GM23338 (cell line): ENCODE measurements around the gene ROR1.

Source experiments
- CREB1 ChIP-seq: fragments of 250-450 bp; sonication (Bioruptor Pico); IDR thresholded peaks from 2 replicates; pipeline ENCODE4 v1.5.0; 2020; ENCODE audit warnings: low read depth, mild to moderate bottlenecking, moderate library complexity
- EZH2 ChIP-seq: fragments of 200-600 bp; sonication (generic); IDR thresholded peaks from one replicate; pipeline ENCODE4 v1.8.0; 2017; ENCODE audit warnings: antibody characterized with exemption, mild to moderate bottlenecking, low read depth; ENCODE audit not compliant: unreplicated experiment
- EZH2phosphoT487 ChIP-seq: fragments of 200-600 bp; sonication (generic); IDR thresholded peaks from one replicate; pipeline ENCODE4 v1.8.1; 2018; ENCODE audit warnings: antibody characterized with exemption; ENCODE audit not compliant: unreplicated experiment
- JUNB ChIP-seq: IDR thresholded peaks from one replicate; pipeline ENCODE4 v1.6.1; 2016; ENCODE audit warnings: antibody characterized with exemption; ENCODE audit not compliant: unreplicated experiment
- NANOG ChIP-seq: IDR thresholded peaks from 2 replicates; pipeline ENCODE4 v1.6.1; 2016; ENCODE audit warnings: antibody characterized with exemption, borderline replicate concordance
- POLR2AphosphoS5 ChIP-seq: IDR thresholded peaks from 2 replicates; pipeline ENCODE4 v1.6.1; 2016; ENCODE audit warnings: antibody characterized with exemption, low read depth
- STAT1 ChIP-seq: IDR thresholded peaks from one replicate; pipeline ENCODE4 v1.6.1; 2016; ENCODE audit warnings: antibody characterized with exemption; ENCODE audit not compliant: unreplicated experiment
- ZNF114 ChIP-seq: fragments of 250-450 bp; sonication (Bioruptor Pico); IDR thresholded peaks from 2 replicates; pipeline ENCODE4 v1.5.0; 2020; ENCODE audit warnings: mild to moderate bottlenecking, moderate library complexity
- ZNF331 ChIP-seq: fragments of 250-450 bp; sonication (Bioruptor Pico); IDR thresholded peaks from 2 replicates; pipeline ENCODE4 v1.5.0; 2020; ENCODE audit warnings: low read depth, mild to moderate bottlenecking, moderate library complexity
- TF ChIP-seq, protein P1 (sequence below), 2 experiments: fragments of 200-600 bp in 1 of 2; sonication (generic) in 1 of 2; conservative IDR thresholded peaks; 2 replicates each; pipeline versions ENCODE4 v1.5.1 to v1.6.1; 2016 to 2017; ENCODE audit warnings: antibody characterized with exemption in 2 of 2, low read depth in 2 of 2, mild to moderate bottlenecking in 2 of 2, moderate library complexity in 1 of 2
- TF ChIP-seq, protein P2 (sequence below): IDR thresholded peaks from 2 replicates; pipeline ENCODE4 v1.6.1; 2016; ENCODE audit warnings: antibody characterized with exemption
- TF ChIP-seq, protein P3 (sequence below): IDR thresholded peaks from one replicate; pipeline ENCODE4 v1.6.1; 2018; ENCODE audit warnings: antibody characterized with exemption; ENCODE audit not compliant: unreplicated experiment
- TF ChIP-seq, protein P4 (sequence below): fragments of 250-450 bp; sonication (Bioruptor Pico); IDR thresholded peaks from 2 replicates; pipeline ENCODE4 v1.5.0; 2020; ENCODE audit warnings: mild to moderate bottlenecking, moderate library complexity

DNA sequence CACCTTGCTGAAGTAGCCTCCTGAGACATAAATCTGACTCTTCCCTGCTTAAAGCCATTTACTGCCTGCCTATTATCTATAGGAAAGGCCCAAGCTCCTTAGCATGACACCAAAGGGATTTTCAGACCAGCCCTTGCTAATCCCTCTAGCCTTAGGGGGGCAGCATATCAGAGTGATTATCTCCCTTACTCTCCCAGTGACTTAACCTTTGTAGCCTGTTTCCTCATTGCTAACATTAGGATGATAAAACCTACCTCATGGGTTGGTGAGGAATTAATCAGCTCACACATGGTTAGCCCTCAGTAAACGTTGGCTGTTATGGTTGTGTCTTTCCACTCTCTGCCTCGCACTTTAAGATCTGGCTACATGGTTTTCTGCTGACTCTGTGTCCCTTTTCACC is 70.1 kb downstream of the ROR1 start:
- TF ChIP-seq, protein P1, sequence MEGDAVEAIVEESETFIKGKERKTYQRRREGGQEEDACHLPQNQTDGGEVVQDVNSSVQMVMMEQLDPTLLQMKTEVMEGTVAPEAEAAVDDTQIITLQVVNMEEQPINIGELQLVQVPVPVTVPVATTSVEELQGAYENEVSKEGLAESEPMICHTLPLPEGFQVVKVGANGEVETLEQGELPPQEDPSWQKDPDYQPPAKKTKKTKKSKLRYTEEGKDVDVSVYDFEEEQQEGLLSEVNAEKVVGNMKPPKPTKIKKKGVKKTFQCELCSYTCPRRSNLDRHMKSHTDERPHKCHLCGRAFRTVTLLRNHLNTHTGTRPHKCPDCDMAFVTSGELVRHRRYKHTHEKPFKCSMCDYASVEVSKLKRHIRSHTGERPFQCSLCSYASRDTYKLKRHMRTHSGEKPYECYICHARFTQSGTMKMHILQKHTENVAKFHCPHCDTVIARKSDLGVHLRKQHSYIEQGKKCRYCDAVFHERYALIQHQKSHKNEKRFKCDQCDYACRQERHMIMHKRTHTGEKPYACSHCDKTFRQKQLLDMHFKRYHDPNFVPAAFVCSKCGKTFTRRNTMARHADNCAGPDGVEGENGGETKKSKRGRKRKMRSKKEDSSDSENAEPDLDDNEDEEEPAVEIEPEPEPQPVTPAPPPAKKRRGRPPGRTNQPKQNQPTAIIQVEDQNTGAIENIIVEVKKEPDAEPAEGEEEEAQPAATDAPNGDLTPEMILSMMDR (conservative IDR thresholded peaks at IDR 0.05; ENCODE audit: low read depth in 2 of 2): peak; percentile 29 to 55
- TF ChIP-seq POLR2AphosphoS5: no peak
- no peak for TF ChIP-seq EZH2
- no peak for TF ChIP-seq EZH2phosphoT487
- TF ChIP-seq, protein P2, sequence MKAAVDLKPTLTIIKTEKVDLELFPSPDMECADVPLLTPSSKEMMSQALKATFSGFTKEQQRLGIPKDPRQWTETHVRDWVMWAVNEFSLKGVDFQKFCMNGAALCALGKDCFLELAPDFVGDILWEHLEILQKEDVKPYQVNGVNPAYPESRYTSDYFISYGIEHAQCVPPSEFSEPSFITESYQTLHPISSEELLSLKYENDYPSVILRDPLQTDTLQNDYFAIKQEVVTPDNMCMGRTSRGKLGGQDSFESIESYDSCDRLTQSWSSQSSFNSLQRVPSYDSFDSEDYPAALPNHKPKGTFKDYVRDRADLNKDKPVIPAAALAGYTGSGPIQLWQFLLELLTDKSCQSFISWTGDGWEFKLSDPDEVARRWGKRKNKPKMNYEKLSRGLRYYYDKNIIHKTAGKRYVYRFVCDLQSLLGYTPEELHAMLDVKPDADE: no peak
- TF ChIP-seq CREB1 (CRISPR knock-in tag): no peak
- no peak for TF ChIP-seq ZNF331
- TF ChIP-seq, protein P3, sequence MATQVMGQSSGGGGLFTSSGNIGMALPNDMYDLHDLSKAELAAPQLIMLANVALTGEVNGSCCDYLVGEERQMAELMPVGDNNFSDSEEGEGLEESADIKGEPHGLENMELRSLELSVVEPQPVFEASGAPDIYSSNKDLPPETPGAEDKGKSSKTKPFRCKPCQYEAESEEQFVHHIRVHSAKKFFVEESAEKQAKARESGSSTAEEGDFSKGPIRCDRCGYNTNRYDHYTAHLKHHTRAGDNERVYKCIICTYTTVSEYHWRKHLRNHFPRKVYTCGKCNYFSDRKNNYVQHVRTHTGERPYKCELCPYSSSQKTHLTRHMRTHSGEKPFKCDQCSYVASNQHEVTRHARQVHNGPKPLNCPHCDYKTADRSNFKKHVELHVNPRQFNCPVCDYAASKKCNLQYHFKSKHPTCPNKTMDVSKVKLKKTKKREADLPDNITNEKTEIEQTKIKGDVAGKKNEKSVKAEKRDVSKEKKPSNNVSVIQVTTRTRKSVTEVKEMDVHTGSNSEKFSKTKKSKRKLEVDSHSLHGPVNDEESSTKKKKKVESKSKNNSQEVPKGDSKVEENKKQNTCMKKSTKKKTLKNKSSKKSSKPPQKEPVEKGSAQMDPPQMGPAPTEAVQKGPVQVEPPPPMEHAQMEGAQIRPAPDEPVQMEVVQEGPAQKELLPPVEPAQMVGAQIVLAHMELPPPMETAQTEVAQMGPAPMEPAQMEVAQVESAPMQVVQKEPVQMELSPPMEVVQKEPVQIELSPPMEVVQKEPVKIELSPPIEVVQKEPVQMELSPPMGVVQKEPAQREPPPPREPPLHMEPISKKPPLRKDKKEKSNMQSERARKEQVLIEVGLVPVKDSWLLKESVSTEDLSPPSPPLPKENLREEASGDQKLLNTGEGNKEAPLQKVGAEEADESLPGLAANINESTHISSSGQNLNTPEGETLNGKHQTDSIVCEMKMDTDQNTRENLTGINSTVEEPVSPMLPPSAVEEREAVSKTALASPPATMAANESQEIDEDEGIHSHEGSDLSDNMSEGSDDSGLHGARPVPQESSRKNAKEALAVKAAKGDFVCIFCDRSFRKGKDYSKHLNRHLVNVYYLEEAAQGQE: no peak
- TF ChIP-seq ZNF114 (CRISPR knock-in tag): no peak
- no peak for TF ChIP-seq NANOG
- TF ChIP-seq JUNB: no peak
- TF ChIP-seq, protein P4, sequence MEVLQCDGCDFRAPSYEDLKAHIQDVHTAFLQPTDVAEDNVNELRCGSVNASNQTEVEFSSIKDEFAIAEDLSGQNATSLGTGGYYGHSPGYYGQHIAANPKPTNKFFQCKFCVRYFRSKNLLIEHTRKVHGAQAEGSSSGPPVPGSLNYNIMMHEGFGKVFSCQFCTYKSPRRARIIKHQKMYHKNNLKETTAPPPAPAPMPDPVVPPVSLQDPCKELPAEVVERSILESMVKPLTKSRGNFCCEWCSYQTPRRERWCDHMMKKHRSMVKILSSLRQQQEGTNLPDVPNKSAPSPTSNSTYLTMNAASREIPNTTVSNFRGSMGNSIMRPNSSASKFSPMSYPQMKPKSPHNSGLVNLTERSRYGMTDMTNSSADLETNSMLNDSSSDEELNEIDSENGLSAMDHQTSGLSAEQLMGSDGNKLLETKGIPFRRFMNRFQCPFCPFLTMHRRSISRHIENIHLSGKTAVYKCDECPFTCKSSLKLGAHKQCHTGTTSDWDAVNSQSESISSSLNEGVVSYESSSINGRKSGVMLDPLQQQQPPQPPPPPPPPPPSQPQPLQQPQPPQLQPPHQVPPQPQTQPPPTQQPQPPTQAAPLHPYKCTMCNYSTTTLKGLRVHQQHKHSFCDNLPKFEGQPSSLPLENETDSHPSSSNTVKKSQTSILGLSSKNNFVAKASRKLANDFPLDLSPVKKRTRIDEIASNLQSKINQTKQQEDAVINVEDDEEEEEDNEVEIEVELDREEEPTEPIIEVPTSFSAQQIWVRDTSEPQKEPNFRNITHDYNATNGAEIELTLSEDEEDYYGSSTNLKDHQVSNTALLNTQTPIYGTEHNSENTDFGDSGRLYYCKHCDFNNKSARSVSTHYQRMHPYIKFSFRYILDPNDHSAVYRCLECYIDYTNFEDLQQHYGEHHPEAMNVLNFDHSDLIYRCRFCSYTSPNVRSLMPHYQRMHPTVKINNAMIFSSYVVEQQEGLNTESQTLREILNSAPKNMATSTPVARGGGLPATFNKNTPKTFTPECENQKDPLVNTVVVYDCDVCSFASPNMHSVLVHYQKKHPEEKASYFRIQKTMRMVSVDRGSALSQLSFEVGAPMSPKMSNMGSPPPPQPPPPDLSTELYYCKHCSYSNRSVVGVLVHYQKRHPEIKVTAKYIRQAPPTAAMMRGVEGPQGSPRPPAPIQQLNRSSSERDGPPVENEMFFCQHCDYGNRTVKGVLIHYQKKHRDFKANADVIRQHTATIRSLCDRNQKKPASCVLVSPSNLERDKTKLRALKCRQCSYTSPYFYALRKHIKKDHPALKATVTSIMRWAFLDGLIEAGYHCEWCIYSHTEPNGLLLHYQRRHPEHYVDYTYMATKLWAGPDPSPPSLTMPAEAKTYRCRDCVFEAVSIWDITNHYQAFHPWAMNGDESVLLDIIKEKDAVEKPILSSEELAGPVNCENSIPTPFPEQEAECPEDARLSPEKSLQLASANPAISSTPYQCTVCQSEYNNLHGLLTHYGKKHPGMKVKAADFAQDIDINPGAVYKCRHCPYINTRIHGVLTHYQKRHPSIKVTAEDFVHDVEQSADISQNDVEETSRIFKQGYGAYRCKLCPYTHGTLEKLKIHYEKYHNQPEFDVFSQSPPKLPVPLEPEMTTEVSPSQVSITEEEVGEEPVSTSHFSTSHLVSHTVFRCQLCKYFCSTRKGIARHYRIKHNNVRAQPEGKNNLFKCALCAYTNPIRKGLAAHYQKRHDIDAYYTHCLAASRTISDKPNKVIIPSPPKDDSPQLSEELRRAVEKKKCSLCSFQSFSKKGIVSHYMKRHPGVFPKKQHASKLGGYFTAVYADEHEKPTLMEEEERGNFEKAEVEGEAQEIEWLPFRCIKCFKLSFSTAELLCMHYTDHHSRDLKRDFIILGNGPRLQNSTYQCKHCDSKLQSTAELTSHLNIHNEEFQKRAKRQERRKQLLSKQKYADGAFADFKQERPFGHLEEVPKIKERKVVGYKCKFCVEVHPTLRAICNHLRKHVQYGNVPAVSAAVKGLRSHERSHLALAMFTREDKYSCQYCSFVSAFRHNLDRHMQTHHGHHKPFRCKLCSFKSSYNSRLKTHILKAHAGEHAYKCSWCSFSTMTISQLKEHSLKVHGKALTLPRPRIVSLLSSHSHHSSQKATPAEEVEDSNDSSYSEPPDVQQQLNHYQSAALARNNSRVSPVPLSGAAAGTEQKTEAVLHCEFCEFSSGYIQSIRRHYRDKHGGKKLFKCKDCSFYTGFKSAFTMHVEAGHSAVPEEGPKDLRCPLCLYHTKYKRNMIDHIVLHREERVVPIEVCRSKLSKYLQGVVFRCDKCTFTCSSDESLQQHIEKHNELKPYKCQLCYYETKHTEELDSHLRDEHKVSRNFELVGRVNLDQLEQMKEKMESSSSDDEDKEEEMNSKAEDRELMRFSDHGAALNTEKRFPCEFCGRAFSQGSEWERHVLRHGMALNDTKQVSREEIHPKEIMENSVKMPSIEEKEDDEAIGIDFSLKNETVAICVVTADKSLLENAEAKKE: no peak
- no peak for TF ChIP-seq STAT1
